HG02763 (cell line): ENCODE measurements around the gene TMTC2.

Experiments
- ATAC-seq: cut with Tn5 transposase; IDR thresholded peaks from one replicate; pipeline ENCODE4 v1.9.1; 2021; ENCODE audit warnings: mild to moderate bottlenecking, moderate library complexity; ENCODE audit not compliant: unreplicated experiment

The TMTC2 gene

GRCh38 chr12:82942991-82943401 lies 256.3 kb downstream of the TMTC2 start:
- ATAC-seq, result no peak

DNA sequence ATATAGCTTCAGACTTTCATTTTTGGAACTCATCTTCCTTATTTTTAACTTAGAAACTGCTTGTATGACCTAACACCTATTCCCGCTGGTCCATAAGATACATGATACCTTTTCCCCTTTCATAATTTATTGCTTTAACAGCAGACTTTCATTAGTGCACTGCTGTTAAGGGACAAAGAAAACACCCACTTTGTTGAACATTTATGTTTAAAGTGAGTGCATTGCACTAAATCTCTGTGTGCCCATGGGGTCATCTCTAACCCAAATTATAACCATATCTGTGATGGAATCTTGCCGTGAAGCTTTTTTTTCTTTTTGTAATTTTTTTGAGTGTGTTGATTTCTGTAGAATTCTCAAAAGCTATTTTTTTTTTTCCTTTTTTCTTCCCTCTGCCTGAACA lies 261.8 kb downstream of the TMTC2 start:
- ATAC-seq, result no peak

DNA sequence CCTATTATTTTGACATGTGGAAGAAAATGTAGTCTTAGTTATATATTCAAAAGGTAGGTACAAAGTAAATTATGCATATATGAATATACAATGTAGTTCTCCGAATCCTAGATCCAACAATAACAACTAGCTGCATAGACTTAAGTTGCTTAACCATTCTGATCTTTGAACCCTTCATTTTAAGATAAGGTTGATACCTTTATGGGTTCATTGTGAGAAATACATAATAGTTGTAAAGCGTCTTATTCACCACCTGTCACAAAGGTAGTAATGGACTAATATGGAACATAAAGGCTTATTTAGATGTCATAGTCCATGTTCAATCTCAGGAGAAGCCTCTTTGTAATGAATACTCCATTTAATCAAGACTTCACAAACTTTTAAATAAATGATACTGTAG lies 263.6 kb downstream of the TMTC2 start:
- no peak for ATAC-seq

GRCh38 chr12:82952946-82953345 lies 266.2 kb downstream of the TMTC2 start:
- ATAC-seq, result peak; percentile 48

DNA sequence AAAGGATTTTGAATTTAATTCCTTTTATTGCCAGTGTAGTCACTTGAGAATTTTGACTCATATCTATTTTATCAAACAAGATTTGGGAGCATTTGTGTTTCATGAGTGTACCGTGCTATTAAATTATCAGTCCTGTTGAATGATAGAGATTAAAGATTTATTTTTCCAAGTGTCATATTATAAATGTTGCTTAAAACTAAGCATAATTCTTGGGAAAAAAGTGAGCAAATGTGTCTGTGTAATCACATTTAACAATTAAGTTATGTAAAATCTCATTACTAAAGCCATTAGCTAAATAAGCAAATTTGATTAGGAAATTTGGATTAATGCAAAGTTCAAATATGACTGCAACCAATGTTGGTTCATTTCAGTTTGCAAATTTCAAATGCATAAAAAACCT lies 266.7 kb downstream of the TMTC2 start:
- no peak for ATAC-seq

- ATAC-seq, result no peak
Measured at GRCh38 chr12:82954064-82954463, 267.4 kb downstream of the TMTC2 start.

DNA sequence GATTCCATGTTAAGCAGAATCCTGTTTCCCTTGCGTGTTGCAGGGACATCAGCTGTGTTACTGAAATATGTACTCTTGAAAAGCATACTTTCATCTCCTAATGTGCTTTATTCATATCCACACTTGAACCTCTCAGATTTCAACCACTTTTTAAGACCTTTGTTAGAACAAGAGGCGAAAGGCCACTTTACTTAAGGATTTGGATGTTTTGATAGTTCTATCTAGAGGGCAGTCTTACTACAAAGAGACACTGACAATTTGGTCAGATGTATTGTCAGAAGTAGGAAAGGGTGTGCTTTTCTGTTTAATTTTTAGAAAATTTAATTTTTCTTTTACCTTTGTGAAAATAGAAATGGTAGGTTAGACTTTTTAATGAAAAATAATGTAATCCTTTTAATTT lies 267.9 kb downstream of the TMTC2 start:
- no peak for ATAC-seq

DNA sequence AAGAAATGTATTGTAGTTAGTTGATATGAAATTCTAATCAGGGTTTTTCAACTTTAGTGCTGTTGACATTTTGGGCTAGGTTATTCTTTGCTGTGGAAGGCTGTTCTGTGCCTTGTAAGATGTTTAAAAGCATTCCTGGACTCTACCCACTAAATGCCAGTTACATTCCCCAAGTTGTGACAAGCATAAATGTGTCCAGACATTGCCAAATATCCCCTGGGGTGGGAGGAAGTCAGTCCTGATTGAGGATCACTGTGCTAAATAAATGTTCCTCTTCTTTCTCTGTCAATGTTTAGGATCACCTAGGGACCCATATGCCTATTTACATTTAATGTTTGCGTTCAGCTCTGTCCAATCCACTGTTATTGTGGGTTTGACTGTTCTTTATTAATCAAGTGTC lies 268.3 kb downstream of the TMTC2 start:
- no peak for ATAC-seq

- ATAC-seq, result no peak
Measured at GRCh38 chr12:82958966-82959365, 272.3 kb downstream of the TMTC2 start.

DNA sequence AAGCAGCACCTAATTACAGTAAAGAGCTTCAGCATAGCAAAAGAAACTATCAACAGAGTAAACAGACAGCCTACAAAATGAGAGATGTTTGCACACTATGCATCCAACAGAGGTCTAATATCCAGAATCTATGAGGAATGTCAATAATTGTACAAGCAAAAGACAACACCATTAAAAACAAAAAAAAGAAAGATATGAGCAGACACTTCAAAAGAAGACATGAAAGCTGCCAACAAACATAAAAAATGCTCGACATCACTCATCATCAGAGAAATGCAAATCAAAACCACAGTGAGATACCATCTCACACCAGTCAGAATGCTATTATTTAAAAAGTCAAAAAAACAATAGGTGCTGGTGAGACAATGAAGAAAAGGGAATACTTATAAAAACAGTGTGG lies 273.1 kb downstream of the TMTC2 start:
- ATAC-seq, result no peak

DNA sequence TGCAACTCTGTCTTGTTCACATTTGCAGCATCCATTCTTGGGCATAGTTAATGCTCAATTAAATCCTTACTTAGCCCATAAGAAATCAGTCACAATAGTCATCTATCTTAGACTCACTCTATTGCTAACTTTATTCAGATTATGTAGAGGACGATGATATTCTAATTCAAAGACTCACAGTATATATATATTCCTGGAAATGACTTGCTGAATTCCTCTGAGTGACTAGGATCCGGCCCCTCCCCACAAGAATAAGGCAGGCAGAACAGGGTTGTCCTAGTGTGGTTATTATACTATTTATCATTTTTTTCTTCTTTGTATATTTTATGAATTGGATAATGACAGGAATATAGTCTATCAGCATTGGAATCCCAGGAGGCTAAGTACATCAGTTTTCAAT lies 275.1 kb downstream of the TMTC2 start:
- no peak for ATAC-seq

GRCh38 chr12:82963956-82964355 lies 277.2 kb downstream of the TMTC2 start:
- no peak for ATAC-seq

- ATAC-seq, result no peak
Measured at GRCh38 chr12:82964446-82964845, 277.7 kb downstream of the TMTC2 start.

DNA sequence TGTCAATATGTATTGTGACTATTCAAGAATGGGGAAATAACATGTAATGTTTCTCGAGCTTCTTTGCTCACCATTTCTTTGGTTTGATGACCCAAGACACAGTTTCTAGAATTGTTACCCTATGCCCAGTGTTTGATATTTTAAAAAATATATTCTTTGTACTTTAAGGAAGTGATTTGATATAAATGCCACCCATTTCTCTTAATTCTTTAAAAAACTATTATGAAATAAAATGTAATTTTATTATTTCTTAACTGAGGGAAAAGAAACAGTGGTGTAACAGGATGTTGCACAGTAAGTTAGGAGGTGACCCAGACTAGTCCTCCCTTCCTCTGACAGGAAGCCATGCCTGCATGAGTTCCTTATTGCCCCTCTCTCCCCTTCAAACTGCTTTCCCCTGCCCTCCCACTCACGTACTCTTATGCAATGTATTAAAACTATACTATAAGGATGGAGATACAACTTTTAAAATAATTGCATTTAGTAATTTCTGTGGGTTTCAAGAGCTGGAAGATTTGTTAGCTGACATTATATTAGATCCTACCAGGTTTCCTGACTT lies 279.4 kb downstream of the TMTC2 start:
- no peak for ATAC-seq

DNA sequence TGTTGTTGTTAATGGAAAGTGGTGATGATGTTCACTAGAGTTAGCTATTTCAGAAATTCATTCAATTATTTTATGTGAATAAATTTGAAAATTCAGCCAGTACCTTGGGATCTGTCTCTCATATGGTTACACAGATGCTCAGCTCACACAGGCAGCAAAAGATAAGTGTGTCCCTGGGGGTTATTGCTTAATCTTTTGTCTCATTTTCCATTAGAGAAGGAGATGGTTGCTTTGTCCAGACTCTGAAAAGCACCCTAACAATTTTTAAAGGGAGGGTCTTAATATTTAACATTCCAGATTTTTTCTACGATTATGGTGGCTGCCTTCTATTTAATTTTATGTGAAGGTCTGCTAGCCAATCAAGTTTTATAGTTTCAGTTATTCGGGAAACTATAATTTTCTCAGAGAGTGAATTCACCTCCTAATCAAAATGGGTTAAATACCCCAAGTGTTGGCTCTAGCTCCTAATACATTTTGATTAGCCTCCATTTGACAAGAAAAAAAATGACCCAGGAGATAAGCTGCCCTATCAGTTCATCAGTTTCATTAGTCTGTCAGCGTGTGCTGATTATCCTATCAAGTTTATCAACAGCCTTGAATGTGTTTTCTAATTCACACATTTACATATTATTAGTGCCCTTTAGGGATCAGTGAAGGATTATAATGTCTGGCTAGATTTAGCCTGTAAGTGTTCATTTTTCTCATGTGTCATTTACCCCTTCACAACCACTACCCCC lies 282.1 kb downstream of the TMTC2 start:
- ATAC-seq, result no peak

DNA sequence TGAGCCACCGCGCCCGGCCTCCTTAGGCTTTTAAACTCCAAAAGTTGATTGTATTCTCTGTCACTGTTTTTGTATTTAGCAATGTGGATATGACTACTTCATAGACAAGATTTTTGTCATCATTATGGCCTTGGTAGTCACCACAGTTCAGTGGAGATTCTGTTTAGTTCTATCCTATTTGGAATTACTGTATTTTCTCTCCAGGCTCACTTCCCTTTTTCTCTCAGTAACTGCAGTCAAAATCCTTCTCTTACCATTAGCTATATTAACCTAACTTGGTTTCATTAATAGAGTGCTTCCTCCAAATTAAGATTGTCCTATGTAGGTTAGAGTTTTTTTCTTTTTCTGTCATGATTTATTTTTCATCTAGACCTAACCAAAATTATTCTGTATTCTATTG lies 283.9 kb downstream of the TMTC2 start:
- ATAC-seq, result no peak

DNA sequence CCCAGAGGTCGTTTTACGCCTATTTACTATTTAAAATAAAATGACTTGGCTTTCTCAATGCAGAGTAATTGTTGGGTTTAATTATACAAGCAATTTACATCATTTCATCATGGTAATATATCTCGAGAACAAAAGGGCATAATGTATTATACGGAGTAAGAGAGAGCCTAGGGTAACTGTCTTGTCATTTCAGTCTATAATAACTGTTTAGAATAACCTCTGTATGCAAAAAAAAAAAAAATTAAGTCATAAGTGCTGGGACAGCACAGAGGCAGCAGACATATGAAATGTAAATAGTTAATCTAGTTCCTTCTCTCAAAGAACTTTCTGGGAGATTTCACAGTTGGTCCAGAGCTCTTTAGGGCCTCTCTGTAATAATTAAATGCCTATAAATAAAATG lies 284.9 kb downstream of the TMTC2 start:
- ATAC-seq, result no peak

DNA sequence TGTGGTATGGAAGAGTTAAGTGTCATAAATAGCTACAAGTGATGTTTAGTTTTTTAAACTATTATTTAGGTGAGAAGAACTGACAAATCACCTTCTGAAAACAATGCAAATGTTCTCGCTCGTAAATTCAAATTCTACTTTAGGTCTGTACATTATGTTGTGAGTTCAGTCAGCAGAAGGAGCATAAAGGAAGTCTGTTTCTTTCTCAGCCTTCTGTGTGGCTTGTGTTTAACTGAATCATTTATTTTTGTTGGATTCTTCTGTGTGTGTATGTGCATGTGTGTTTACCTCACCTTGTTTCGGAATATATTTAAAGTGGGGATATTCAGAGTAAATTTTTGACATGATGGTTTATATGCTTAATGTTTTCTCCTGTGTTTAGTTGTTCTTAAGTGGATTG lies 285.9 kb downstream of the TMTC2 start:
- no peak for ATAC-seq

DNA sequence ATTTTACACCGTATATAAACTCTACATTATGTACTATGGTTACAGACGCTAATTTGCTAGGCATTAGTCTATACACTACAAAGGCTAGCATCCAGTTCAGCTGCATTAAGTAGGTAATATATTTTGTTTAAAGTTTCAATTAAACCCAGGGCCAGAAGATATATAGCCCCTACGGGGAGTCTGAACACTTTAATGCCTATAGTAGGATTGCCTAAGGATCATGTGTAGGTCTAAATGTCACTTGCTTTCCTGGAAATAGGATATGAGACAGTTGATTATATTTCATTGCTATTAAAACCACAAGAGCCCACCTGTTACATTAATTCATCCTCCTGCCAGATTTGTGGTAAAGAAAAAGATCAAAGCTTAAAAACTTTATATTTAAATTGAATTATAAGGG lies 286.9 kb downstream of the TMTC2 start:
- ATAC-seq, result no peak

- no peak for ATAC-seq
Measured at GRCh38 chr12:82981150-82981549, 294.4 kb downstream of the TMTC2 start.

DNA sequence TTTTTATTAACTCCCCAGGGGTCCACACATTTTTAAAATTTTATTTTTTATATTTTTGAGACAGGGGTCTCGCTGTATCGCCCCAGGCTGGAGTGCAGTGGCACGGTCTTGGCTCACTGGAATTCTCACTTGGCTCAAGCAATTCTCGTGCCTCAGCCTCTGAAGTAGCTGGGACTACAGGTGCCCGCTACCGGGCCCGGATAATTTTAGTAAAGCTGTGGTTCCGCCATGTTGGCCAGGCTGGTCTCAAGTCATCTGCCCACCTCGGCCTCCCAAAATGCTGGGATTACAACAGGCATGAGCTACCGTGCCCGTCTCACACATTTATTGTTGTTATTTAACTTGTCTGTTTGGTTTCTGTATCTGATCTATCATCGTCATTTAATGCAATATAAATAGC lies 307.4 kb downstream of the TMTC2 start:
- ATAC-seq, result no peak

GRCh38 chr12:82996168-82996812 lies 309.6 kb downstream of the TMTC2 start:
- ATAC-seq, result no peak
